Choroid plexus epithelial cell (primary cell): ENCODE data around the gene GNB1.

Experiments used
- DNase-seq: peaks from one replicate; pipeline ENCODE4 v3.0.0-alpha.2; 2010; ENCODE audit warnings: low read depth
- H3K4me3 ChIP-seq: 2 replicates; pipeline ENCODE4 v1.5.1; 2011; ENCODE audit warnings: low read depth, mild to moderate bottlenecking, control low read depth, low read length, moderate library complexity
- TF ChIP-seq, protein P1 (sequence below): conservative IDR thresholded peaks from 2 replicates; pipeline ENCODE4 v1.5.1; 2011; ENCODE audit warnings: low read depth, mild to moderate bottlenecking, control low read depth, inconsistent platforms, low read length, moderate library complexity

The GNB1 gene

DNA sequence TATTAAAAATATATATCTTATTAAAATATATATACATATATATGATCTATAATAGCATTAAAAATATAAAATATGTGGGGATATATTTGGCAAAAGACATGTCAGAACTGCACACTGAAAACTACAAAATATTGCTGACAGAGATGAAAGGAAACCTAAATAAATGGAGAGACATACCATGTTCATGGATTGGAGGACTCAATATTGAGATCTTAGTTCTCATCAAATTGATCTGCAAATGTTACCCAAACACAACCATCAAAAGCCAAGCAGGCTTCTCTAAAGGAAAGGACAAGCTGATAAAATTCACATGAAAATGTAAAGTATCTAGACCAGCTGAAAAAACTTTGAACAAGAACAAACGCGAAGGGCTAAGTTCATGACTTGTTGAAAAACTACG, 119.8 kb downstream of the GNB1 start:
- DNase-seq, result no peak
- H3K4me3 ChIP-seq, result no peak overlapping the region

DNA sequence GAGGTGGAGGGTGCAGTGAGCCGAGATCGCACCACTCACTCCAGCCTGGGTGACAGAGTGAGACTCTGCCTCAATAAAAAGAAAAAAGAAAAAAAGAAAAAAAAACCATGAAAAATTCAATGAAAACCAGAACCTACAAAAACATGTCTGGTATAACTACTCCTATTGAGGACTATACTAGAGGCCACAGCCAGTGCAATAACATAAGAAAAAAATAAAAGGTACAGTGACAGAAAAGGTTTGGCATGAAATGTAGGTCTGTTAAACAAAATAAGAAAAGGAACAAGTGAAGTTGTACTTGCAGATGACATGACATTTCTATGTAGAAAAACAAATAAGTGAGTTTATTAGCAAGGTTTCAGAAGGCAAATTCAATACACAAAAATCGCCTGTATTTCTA, 120.8 kb downstream of the GNB1 start:
- no peak for DNase-seq
- TF ChIP-seq, protein P1, sequence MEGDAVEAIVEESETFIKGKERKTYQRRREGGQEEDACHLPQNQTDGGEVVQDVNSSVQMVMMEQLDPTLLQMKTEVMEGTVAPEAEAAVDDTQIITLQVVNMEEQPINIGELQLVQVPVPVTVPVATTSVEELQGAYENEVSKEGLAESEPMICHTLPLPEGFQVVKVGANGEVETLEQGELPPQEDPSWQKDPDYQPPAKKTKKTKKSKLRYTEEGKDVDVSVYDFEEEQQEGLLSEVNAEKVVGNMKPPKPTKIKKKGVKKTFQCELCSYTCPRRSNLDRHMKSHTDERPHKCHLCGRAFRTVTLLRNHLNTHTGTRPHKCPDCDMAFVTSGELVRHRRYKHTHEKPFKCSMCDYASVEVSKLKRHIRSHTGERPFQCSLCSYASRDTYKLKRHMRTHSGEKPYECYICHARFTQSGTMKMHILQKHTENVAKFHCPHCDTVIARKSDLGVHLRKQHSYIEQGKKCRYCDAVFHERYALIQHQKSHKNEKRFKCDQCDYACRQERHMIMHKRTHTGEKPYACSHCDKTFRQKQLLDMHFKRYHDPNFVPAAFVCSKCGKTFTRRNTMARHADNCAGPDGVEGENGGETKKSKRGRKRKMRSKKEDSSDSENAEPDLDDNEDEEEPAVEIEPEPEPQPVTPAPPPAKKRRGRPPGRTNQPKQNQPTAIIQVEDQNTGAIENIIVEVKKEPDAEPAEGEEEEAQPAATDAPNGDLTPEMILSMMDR, result no peak
- H3K4me3 ChIP-seq, result no peak overlapping the region

More for the DNA sequence above, 119.8 kb downstream of the GNB1 start:
- TF ChIP-seq, protein P1, result no peak

DNA sequence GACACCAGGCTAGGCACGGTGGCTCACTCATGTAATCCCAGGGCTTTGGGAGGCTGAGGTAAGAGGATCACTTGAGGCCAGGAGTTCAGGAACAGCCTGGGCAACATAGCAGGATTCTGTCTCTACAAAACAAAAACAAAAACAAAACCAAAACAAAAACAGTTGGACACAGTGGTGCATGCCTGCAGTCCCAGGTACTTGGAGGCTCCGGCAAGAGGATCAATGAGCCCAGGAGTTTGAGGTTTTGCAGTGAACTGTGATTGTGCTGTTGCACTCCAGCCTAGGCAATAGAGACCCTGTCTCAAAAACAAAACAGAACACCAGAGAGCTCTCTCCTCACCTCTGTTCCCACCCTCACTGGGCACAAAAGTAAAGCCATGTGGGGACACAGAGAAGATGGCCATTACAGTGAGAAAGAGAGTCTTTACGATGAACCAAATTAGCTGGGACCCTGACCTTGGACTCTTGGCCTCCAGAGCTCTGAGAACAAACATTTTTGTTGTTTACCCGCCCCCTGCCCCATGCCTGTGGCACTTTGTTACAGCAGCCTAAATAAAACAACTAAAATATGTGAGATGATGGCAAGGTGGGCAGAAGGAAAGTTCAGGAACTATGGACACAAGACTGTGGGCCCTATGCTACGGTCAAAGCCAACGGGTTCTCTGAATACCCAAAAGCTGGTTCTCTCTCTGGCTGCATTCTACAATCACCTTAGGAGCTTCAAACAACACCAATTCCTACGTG, 122.5 kb downstream of the GNB1 start:
- no peak for DNase-seq
- TF ChIP-seq, protein P1, result no peak
- H3K4me3 ChIP-seq, result no peak overlapping the region

DNA sequence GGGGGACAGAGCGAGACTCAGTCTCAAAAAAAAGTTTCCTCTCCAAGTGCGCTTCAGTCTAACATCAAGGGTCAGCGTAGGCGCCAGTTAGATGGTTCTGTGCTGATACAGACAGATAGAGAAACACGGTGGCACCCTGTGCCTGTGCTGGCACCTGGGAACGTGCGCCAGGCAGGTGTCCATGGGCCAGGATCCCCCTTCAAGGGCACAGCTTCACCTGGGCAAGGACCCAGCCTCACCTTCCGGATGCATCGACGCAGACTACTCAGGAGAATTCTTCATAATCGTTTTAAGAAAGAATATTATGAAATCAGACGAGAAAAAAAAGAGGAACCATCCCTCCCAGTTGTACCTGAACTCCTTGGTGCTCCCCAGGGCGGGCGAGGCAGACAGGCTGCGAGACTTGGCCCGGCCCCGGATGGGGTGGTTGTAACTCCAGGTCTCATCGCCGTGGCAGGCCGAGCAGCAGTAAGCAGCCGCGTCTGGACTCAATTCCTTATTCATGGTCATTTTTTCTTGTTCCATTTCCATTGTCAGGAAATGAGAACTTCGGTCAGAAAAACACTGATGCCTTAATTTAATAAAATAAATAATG, 125.9 kb downstream of the GNB1 start:
- H3K4me3 ChIP-seq, result no peak overlapping the region
- DNase-seq, result no peak
- TF ChIP-seq, protein P1, result no peak

DNA sequence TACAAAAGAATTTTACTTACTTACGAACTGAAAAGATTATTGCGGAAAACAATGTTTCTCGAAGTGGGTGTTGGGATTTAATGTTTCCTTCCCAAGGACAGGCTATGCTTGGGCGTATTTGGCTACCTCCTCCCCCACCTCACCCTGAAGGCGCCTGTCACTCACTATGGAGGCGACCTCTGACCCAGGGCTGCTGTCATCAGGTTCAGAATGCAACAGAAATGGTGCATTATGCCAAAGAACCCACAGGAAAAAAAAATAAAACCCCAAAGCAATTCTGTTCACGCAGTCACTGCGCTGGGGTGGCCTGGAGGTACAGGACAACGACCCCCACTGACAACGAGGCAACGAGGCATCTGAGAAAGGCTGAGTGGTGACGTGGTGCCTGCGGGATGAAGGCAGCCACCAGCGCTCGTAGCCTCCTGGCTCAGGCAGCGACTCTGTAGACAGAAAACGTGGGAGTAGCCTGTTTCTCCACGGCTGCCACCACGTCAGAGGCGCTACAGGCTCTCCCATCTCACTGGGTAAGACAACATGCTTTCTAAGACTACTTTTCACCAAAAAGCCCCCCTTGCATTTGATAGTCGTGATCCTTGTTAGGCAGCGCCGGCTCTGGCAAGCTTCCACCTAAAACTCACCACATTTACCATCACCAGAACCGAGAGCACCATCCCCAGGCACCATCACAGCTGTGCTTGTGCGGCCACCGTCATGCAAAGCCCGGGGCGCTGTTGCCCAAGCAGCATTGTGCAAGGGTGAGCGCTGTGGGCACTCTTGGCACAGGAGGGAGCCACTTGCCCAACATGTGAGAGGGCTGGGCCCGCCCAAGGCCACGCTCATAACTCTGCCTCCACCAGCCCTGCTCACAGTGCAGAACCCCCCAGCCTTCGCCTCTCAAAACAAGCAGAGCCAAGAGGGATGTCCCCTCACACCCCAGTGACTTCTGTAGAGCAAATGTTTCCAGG, 126.9 kb downstream of the GNB1 start:
- DNase-seq, result peak; percentile 6
- H3K4me3 ChIP-seq, result no peak overlapping the region
- TF ChIP-seq, protein P1, result no peak

DNA sequence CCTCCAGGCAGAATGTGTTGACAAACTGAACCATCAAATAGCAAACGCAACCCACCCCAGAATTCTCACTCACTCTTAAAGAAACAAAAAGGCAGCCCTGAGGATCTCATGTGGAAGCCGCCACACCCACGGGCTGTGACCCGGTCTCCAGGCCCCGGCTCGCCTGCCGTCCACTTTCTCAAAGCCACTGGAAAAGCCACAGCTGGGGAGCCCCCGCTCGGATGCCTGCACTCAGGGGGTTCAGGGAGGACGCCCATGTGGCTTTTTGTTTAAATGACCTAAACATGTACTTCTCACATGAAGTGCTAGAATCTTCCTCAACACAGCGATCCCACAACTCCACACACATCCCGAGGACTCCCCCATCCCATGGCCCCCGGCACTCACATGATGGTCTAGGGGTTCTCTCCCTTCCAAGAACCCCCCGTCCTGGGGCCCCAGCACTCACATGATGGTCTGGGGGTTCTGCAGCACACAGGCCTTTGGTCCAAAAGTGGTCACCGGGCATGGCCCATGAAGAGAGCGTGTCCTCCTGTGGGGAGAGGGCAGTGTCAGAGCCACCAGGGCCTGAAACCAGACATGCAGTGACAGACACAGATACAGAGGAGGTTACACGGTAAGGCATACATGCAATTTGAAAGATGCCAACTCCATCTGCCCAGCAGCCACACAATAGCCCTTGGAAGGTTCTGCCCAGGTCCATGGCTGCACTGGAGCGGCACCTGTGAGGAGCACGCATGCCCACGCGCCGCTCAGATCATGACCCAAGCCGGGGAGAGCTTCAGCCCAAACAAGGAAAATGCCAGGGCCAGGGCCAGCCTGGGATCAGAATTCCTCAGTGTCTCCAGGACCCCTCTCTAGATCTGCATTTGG, 129.1 kb downstream of the GNB1 start:
- TF ChIP-seq, protein P1, result no peak
- no peak overlapping the region for H3K4me3 ChIP-seq
- DNase-seq, result no peak
